H1 (cell line): ENCODE data around the gene TBCEL. TPM values are rescaled to one million over a fixed set of nuclear protein-coding genes. Genes with fewer than 3 reads are reported as not detected.

Experiments used
- HDAC2 ChIP-seq, 2 experiments: fragments of 300-600 bp in 1 of 2; sonication (generic) in 1 of 2; IDR thresholded peaks; 2 replicates each; pipeline ENCODE4 v1.6.1; 2011 to 2012; ENCODE audit warnings: low read depth in 2 of 2, low read length in 2 of 2, mild to moderate bottlenecking in 2 of 2, moderate library complexity in 2 of 2, borderline replicate concordance in 1 of 2, inconsistent platforms in 1 of 2
- polyA plus RNA-seq, 7 experiments: library from polyadenylated mRNA; depleted of rRNA in 3 of 7; stranded (reverse) in 5 of 7; unstranded in 2 of 7; fragments of >200 nt in 5 of 7; fragments of 200-250 nt in 2 of 7; gene quantifications; 1 replicate in 5 of 7; 2 replicates in 1 of 7; 4 replicates in 1 of 7; pipeline versions ENCODE4 v1.2.1 to v1.2.3, GENCODE V29; 2011 to 2013; ENCODE audit warnings: missing spikeins in 2 of 7, mixed read lengths in 2 of 7
- total RNA-seq: library from RNA; stranded (reverse); fragmentation: NEBNext Ultra II Directional; extraction: Animal tissue kit (Norgen Biotek cat#: 25700); gene quantifications from 2 replicates; pipeline ENCODE4 v1.2.1, GENCODE V29; 2021

Gene TBCEL
- total and polyA plus RNA-seq, 2 of the 8 experiments (the other 6 are each of a cell fraction or from before 2014, with no cell fraction given): 3.9 to 16.0 TPM

- no peak for TF ChIP-seq HDAC2 (IDR thresholded peaks at IDR 0.05; ENCODE audit: borderline replicate concordance in 1 of 2, low read depth in 2 of 2, low read length in 2 of 2)
Observed at GRCh38 chr11:120996973-120997372, 26.9 kb upstream of the TBCEL start (continued).
